Fibroblast of lung (primary cell): ENCODE measurements around the gene ZNF528.

Source experiments
- CTCF ChIP-seq, 2 donors: IDR thresholded peaks in 1 of 2; conservative IDR thresholded peaks in 1 of 2; 1 replicate in 1 of 2; 2 replicates in 1 of 2; pipeline ENCODE4 v1.5.1; 2011 to 2012; ENCODE audit warnings: low read length in 2 of 2, control low read depth in 1 of 2, inconsistent platforms in 1 of 2, low read depth in 1 of 2, mild to moderate bottlenecking in 1 of 2
- EZH2 ChIP-seq: IDR thresholded peaks from 2 replicates; pipeline ENCODE4 v1.5.1; 2012; ENCODE audit warnings: low read length, control low read depth, mild to moderate bottlenecking; ENCODE audit errors: missing control alignments

GRCh38 chr19:52442179-52442578, 44.5 kb downstream of the ZNF528 start:
- no peak for TF ChIP-seq CTCF (conservative IDR thresholded peaks at IDR 0.05 in 1 of 2, IDR thresholded peaks at IDR 0.05 in 1 of 2; ENCODE audit: low read depth in 1 of 2, low read length in 2 of 2)
- TF ChIP-seq EZH2, result no peak
